ENCODE results near the gene KRTAP6-2.

DNA sequence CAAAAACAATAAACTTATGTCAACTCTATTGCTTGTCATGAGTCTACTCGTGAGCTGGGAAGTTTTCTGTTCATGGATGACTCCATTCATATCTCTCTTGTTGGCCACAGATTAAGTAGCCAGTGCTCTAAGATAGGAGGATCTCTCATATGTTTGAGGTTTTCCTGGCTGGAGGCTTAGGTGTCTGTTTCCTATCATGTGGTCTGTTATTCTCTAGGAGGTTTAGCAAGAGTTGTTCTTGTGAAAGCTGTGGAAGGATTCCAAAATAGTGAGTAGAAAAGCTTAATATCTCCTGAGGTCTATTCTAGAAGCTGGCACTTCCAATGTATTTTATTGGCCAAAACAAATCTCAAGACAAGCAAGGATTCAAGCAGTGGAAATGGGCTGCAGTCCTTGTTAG is 30.5 kb upstream of the KRTAP6-2 start:
- TF ChIP-seq, protein P1, sequence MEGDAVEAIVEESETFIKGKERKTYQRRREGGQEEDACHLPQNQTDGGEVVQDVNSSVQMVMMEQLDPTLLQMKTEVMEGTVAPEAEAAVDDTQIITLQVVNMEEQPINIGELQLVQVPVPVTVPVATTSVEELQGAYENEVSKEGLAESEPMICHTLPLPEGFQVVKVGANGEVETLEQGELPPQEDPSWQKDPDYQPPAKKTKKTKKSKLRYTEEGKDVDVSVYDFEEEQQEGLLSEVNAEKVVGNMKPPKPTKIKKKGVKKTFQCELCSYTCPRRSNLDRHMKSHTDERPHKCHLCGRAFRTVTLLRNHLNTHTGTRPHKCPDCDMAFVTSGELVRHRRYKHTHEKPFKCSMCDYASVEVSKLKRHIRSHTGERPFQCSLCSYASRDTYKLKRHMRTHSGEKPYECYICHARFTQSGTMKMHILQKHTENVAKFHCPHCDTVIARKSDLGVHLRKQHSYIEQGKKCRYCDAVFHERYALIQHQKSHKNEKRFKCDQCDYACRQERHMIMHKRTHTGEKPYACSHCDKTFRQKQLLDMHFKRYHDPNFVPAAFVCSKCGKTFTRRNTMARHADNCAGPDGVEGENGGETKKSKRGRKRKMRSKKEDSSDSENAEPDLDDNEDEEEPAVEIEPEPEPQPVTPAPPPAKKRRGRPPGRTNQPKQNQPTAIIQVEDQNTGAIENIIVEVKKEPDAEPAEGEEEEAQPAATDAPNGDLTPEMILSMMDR (conservative IDR thresholded peaks at IDR 0.05; ENCODE audit: low read depth, low read length), result no peak
- no peak for TF ChIP-seq EZH2 (IDR thresholded peaks at IDR 0.05; ENCODE audit: borderline replicate concordance, low read depth, low read length, poor library complexity, severe bottlenecking)

All from A673 (cell line).